K562 (cell line): ENCODE measurements around the gene PA2G4. TPM values are rescaled to one million over a fixed set of nuclear protein-coding genes. Genes with fewer than 3 reads are reported as not detected.

ENCODE experiments used
- CGGBP1 ChIP-seq: fragments of 250-450 bp; sonication (Bioruptor Pico); IDR thresholded peaks from 2 replicates; pipeline ENCODE4 v1.9.0; 2021; ENCODE audit warnings: mild to moderate bottlenecking
- DIDO1 ChIP-seq: fragments of 450-650 bp; IDR thresholded peaks from 2 replicates; pipeline ENCODE4 v1.6.1; 2016; ENCODE audit warnings: low read depth, missing biosample characterization, missing genetic modification characterization
- GTF2B ChIP-seq: IDR thresholded peaks from 2 replicates; pipeline ENCODE4 v1.6.1; 2011; ENCODE audit not compliant: insufficient read length; ENCODE audit errors: extremely low read depth
- PURB ChIP-seq: sonication (generic); formaldehyde crosslinking; IDR thresholded peaks from 2 replicates; pipeline ENCODE4 v1.9.0; 2021; ENCODE audit warnings: low read depth, mild to moderate bottlenecking, missing genetic modification reagents
- RNF2 ChIP-seq: sonication (generic); IDR thresholded peaks from 2 replicates; pipeline ENCODE4 v1.6.1; 2016
- RREB1 ChIP-seq: fragments of 250-450 bp; sonication (Bioruptor Pico); IDR thresholded peaks from 2 replicates; pipeline ENCODE4 v1.4.0; 2020
- TAF9B ChIP-seq: fragments of 450-650 bp; IDR thresholded peaks from 2 replicates; pipeline ENCODE4 v1.6.1; 2018; ENCODE audit warnings: mild to moderate bottlenecking; ENCODE audit not compliant: partially characterized antibody
- UBTF ChIP-seq, 2 experiments: IDR thresholded peaks; 2 replicates each; pipeline ENCODE4 v1.6.1; 2012; ENCODE audit warnings: improper control_type of control experiment in 2 of 2, low read depth in 2 of 2, low read length in 2 of 2, borderline replicate concordance in 1 of 2
- ZBTB49 ChIP-seq: sonication (generic); formaldehyde crosslinking; IDR thresholded peaks from 2 replicates; pipeline ENCODE4 v1.8.0; 2022; ENCODE audit warnings: missing genetic modification reagents, mild to moderate bottlenecking, borderline replicate concordance
- ZFP91 ChIP-seq: sonication (generic); formaldehyde crosslinking; IDR thresholded peaks from 2 replicates; pipeline ENCODE4 v1.8.0; 2022; ENCODE audit warnings: mild to moderate bottlenecking, missing genetic modification reagents
- ZNF79 ChIP-seq: fragments of 250-450 bp; sonication (Bioruptor Pico); IDR thresholded peaks from 2 replicates; pipeline ENCODE4 v1.4.0; 2020; ENCODE audit warnings: low read depth, mild to moderate bottlenecking, moderate library complexity
- polyA plus RNA-seq, 8 experiments: library from polyadenylated mRNA; depleted of rRNA in 4 of 8; stranded (reverse) in 5 of 8; unstranded in 3 of 8; fragments of >200 nt; fragmentation: Nextera tagmentation in 2 of 8; fragmentation: Illumina TruSeq in 1 of 8; extraction: Ambion mirVana in 2 of 8; extraction: Trizol in 1 of 8; gene quantifications; 2 replicates each; pipeline versions ENCODE4 v1.2.1 to v1.2.3, GENCODE V29; 2011 to 2014; ENCODE audit warnings: inconsistent platforms in 1 of 8, missing spikeins in 1 of 8
- total RNA-seq, 7 experiments: library from RNA; depleted of rRNA in 6 of 7; stranded (reverse); fragments of >200 nt in 6 of 7; fragmentation: Illumina TruSeq in 2 of 7; extraction: Trizol in 2 of 7; gene quantifications; 2 replicates each; pipeline versions ENCODE4 v1.2.1 to v1.2.3, GENCODE V29; 2011 to 2021; ENCODE audit warnings: low replicate concordance in 1 of 7

Gene PA2G4
- total and polyA plus RNA-seq, 9 of the 15 experiments (the other 6 are each of a cell fraction or from before 2014, with no cell fraction given), result 230 to 925 (median 638) TPM

DNA sequence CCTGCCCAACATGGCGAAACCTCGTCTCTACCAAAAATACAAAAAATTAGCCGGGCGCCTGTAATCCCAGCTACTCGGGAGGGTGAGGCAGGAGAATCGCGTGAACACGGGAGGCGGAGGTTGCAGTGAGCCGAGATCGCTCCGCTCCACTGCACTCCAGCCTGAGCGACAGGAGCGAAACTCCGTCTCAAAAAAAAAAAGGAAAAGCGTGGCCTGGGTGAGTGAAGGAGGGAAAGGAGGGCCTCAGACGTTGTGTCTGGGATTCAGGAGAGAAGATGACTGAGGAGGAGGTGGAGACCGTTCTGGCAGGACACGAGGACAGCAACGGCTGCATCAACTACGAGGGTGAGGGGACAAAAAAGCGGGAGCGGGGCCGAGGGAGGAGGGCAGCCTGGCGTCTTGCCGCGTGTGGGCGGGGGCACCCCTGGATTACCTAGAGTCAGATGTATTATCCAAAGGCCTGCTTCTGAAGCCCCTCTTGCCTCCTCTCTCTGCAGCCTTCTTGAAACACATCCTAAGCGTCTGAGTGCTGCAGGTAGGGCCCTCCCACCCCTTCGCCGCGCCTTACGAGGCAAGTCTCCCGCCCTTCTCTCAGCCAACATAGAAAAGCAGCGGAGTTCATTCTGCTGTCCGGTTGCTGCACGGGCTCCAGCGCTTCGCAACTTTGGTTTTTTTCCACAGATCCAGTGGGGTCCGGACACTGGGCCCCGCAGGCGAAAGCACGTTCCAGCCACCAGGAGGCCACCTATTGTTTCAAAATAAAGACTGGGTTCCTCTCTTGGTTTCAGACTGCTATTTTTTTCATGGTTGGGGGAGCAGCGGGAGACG lies 53.1 kb downstream of the PA2G4 start (continued):
- TF ChIP-seq RREB1 (CRISPR knock-in tag) (no peak), CGGBP1 (CRISPR knock-in tag) (no peak), ZBTB49 (0 out of 2 replicates have a peak, but pooled peaks have one; percentile 58), DIDO1 (tag) (no peak), RNF2 (peak; percentile 24; the same call in 1 of the 2 replicates), GTF2B (no peak), UBTF (IDR thresholded peaks at IDR 0.05; ENCODE audit: borderline replicate concordance in 1 of 2, low read depth in 2 of 2, low read length in 2 of 2) (no peak), TAF9B (no peak), PURB (CRISPR knock-in tag) (no peak), ZNF79 (CRISPR knock-in tag) (no peak), ZFP91 (CRISPR knock-in tag) (no peak)
